ENCODE measurements around the gene MAOB.

- TF ChIP-seq POLR2A (IDR thresholded peaks at IDR 0.05; ENCODE audit: low read depth, low read length), result no peak
- no peak for TF ChIP-seq TAF1 (IDR thresholded peaks at IDR 0.05; ENCODE audit: borderline replicate concordance, low read depth, low read length)
Observed at GRCh38 chrX:43910012-43910411, 27.8 kb upstream of the MAOB start.

All from GM12892 (cell line).